Panc1 (cell line): ENCODE data around the gene OTUD4.

Source experiments
- CTCF ChIP-seq: fragments of 450-650 bp; IDR thresholded peaks from 2 replicates; pipeline ENCODE4 v1.5.1; 2017; ENCODE audit warnings: mild to moderate bottlenecking
- REST ChIP-seq, 2 experiments: IDR thresholded peaks; 2 replicates each; pipeline ENCODE4 v1.6.1; 2011 to 2012; ENCODE audit warnings: low read depth in 2 of 2, control low read depth in 1 of 2, low read length in 1 of 2, mild to moderate bottlenecking in 1 of 2, moderate library complexity in 1 of 2; ENCODE audit not compliant: insufficient read depth in 1 of 2

DNA sequence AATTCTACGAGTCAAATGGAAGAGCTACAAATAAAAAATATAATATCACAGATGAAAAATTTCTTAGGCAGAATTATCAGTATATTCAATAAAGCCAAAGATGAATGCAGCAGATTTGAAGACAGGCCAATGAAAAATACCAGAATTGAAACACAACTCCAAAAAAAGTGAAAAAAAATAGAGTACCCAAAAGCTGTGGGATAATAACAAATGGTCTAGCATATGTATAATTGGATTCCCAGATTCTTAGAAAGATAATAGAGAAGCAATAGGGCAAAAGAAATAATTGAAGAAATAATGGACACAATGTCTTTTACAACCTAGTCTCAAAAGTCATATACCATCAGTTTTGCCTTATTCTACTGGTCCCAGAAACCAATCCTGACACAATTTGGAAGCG lies 86.8 kb downstream of the OTUD4 start:
- TF ChIP-seq CTCF (no peak), REST (IDR thresholded peaks at IDR 0.05; ENCODE audit: insufficient read depth in 1 of 2, low read depth in 2 of 2, low read length in 1 of 2) (no peak)
